Ecto neural progenitor cell (in vitro differentiated cells): ENCODE data around the gene GOLPH3.
"Not testable (repeated sequence)": the region's sequence is repeated elsewhere in the genome, so short reads cannot be mapped to it uniquely, and the experiment has no call there.

ENCODE experiments used
- DNase-seq: peaks from one replicate; pipeline ENCODE4 v3.0.0-alpha.2; 2018; ENCODE audit warnings: low spot score

The GOLPH3 gene

DNA sequence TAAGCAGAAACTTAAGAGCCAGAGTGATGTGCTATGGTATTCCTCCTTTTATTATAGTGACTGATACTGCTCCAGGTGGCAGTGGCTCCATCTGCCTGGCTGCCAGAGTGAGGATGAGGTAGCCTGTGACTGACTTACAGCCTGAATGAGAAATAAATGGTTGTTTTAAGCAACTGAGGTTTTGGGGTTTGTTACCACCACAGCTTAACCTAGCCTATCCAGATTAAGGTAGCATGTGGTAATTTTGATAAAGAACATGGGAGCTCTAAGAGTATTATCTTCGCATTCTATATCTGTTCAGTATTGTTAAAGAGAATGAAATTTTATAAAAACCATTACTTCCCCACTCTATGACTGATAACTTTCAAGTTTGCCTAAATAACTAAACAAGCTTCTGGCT, 39.0 kb downstream of the GOLPH3 start:
- DNase-seq: no peak

DNA sequence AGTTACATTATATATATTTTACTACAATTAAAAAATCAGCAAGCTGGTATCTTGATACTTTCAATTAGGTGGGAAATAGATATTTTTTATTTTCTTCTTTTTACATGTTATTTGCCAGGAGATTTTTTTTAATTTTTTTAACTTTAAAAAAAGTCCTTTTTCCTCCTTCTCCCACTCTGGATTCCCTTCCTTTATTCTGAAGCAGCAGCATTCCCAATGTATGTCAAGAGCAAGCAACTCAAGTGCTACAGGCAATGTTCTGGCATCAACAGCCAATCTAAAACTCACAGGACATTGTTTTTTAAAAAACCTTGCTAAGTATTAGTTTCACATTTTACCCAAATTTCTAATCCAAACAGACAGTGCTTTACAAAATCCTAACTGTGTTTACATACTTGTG, 41.4 kb downstream of the GOLPH3 start:
- DNase-seq: no peak

DNA sequence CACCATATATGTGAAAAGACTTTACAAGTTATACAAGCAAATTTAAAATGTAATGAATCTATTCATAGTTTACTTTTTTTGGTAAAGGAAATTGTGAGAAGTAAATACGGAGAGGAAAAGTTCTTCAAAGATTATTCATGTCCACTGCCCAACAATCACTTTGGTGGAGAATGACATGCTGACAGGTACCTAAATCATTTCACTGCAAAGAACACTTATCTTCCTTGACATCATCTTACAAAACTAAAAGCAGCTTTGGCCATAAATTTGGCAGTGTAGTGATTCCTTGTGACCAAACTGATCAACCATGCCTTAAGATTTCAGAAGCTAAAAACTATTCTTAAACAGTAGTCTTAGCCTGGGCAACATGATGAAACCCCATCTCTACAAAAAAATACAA, 42.5 kb downstream of the GOLPH3 start:
- DNase-seq: no peak

- no peak for DNase-seq
Measured at GRCh38 chr5:32130865-32131264, 43.3 kb downstream of the GOLPH3 start.

DNA sequence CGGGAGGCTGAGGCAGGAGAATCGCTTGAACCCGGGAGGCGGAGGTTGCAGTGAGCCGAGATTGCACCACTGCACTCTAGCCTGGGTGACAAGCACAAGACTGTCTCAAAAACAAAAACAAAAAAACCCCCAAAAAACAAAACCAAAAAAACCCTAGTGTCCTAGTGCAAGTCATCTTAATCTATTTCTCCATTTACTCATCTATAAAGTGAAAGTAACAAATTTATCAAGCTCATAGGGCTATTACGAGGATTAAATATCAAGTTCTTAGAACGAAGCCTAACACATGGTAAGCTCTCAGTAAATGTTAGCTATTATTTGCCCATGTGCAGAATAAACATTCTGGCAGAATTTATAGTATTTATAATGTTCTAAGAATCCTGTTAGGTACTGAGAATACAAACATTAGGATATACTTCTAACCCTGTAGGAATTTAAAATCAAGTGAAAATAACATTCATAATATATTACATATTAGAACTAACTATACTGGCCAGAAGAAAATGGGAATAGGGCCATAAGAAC, 45.0 kb downstream of the GOLPH3 start:
- no peak for DNase-seq

DNA sequence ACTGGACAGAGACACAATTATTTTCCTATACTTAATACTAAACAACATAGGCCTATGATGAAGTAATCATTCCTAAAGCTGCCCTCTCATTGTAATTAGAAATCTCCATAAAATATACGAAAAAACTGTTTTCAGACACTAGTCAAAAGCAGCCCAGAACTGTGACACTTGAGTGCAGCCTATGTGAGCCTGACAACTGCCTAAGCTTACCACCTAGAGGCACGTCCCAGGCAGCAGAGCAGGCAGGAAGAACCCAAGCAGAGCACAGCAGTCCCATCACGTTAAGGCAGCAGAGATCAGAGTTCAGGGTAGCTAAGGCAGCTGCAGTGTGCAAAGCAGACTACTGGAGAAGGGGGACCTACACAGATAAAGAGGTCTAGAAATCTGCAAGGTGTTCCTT, 46.4 kb downstream of the GOLPH3 start:
- DNase-seq: no peak

- no peak for DNase-seq
Measured at GRCh38 chr5:32126691-32127090, 47.4 kb downstream of the GOLPH3 start.

- no peak for DNase-seq
Measured at GRCh38 chr5:32123889-32124676, 50.0 kb downstream of the GOLPH3 start.

DNA sequence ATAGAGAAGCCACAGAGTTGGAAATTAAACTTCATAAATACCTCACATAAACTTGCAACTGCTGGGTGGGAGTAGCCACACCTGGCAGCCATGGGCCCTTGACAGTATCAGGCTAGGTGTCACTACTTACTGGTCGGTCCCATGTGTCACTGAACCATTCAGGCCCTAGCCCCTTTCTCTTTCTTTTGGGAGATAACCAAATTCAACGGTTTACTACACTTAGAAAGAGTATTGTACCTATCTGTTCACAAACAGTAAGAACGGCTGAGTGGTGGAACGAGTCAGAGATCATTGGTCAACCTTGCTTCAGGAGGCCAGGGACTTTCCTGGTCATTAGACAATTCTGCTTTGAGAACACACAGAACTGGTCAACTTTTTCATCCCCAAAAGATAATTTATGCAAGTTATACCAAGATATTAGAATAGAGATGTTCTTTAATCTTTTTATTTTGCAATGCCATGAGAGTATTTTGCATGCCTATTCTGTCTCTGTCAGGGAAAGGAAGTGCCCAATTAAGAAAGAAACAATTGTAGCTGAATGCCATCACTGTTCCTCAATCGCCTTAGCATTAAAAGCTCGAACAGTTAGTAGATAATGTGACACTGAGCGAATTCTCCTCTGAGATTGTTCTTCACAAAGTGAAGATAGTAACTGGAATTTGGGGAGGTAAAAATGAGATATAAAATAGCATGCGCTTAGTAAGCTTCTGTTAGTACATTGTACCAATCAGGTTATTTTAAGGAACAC, 50.9 kb downstream of the GOLPH3 start:
- DNase-seq: no peak

DNA sequence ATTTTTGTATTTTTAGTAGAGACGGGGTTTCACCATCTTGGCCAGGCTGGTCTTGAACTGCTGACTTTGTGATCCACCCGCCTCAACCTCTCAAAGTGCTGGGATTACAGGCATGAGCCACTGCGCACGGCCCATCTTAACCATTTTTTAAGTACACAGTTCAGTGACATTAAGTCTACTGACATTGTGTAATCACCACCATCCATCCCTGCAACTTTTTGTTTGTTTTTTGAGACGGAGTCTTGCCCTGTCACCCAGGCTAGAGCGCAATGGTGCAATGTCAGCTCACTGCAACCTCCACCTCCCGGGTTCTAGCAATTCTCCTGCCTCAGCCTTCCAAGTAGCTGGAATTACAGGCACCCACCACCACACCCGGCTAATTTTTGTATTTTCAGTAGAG, 55.2 kb downstream of the GOLPH3 start:
- DNase-seq: not testable (repeated sequence)

GRCh38 chr5:32116574-32117313, 57.4 kb downstream of the GOLPH3 start:
- DNase-seq: no peak

DNA sequence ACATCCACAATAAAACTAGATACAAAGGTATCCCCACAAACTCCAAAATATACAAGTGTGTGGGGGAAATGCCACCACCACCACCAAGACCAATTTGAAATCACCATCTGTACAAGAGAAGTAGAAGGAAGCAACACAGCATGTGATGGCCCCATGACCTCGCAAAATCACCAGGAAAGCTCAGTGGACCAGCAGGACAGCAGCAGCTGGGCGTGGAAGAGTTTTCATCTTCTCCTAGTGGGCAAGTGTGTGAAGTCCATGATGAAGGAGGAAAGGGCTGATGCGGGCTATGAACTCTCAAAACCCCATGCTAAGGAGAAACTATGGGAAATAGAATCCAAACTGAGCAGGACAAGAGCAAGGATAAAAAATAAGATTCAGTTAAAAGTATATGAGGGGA, 58.1 kb downstream of the GOLPH3 start:
- no peak for DNase-seq

DNA sequence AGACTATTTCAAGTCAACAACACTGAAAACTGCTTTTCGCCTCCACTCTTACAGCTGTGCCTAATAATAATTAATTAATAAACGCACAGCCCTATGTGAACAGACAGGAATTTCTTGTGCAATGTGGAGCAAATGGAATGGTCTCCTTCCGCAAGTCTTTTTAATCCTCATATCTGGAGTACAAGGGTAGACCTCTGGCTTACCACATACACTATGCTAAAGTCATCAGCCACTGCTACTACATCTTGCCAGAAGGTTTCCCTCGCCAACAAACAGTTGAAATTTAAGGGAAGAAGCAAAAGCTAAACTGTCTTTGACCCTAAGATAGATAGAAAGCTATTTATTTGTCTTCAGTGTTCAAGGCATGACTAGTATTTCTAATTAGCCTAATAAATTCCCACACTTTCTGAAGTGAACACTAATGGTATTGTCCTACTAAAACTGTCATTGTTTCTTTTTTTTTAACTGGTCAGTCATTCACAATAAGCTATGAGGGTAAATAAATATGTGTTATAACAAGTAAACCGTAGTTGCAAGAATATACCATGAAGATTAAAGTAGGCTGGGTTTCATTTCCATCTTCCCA, 63.9 kb downstream of the GOLPH3 start:
- DNase-seq: no peak

DNA sequence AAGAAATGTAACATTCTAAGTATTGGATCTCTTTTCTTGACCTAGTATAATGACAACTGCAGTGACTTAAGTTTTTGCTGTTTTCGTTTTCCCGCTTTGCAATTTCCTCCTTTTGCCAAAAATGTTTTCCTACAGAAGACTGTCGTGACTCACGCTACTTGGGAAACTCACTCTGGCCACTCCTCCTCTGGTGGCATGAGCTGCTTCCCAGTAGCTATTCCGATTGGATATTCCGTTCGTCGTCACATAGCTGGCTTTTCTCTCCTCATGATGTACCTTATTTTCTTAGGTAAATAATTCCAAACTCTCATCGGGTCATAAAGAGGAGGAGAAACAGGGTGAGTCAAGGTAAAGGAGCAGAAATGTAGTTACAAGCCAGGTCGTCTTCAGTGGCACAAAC, 64.9 kb downstream of the GOLPH3 start:
- DNase-seq: no peak

DNA sequence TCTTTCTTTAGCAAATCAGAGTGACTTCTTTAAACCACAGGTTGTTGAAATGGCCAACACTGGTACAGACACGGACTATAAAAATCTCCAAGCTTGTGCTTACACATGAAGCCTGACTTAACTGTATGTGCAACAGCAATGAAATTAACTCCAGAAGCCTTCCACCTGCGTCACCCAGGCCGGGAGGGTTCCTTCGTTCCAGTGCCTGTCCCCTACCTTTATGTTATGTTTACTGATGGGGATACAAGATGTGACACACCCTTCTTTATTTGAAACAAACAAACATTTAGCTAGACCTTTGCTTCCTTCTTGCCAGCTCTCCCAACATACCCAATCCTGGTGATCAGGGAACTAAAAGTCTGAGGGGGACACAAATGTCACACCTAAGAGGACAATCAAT, 66.0 kb downstream of the GOLPH3 start:
- no peak for DNase-seq

DNA sequence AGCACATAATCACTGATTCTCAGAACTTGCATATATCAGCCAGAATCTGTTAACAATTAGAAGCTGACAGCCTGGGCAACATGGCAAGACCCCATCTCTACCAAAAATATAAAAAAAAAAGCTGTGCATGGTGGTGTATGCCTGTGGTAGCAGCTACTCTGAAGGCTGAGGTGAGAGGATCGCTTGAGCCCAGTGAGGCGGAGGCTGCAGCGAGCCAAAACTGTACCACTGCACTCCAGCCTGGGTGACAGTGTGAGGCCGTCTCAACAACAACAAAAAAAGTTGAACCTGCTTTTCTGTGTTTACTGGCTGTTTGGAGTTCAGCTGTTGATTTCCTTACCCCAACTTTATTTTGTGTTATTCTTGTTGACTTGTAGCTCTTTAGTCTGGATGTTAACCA, 66.8 kb downstream of the GOLPH3 start:
- DNase-seq: no peak

DNA sequence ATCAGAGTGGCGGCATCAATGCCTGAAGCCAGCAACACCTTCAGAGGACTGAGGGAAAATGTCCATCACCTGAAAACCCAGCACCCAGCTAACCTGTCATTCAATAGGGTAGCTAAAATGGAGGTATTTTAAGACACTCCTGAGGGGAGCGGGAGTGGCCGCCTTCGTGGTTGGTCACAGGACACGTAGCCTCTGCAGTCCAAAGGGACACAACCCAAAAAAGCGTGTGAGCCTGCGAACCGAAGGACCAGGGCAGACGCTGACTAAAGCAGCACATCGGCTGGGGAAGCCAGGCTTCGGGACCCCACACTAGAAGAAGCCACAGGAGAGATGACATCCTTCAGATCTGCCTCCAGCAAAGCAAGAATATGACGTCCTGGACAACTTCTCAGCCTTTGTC, 70.6 kb downstream of the GOLPH3 start:
- DNase-seq: no peak

GRCh38 chr5:32102254-32102986, 71.7 kb downstream of the GOLPH3 start:
- DNase-seq: no peak

- DNase-seq: no peak
Measured at GRCh38 chr5:32100691-32101302, 73.3 kb downstream of the GOLPH3 start.

DNA sequence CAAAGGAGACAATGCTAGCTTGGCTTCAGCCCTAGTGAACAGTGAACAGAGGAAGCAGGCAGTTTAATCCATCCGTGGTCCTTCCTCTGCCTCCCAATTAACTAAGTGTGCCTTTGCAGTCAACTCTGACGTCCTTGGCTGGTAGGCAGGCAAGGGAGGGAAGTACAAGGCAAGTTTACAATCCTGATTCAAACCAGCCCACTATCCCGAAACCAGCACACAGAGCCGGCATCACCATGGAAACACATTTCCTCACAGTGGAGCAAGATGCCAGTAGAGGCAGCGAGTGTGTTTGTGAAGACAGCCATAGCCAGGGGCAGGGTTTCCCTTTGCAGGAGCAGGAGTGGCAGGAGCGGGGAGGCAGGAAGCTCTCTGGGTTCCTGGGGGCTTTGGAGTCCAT, 73.9 kb downstream of the GOLPH3 start:
- DNase-seq: no peak

- no peak for DNase-seq
Measured at GRCh38 chr5:32099486-32100035, 74.6 kb downstream of the GOLPH3 start.
